Measurements from ENCODE around the gene ACSF3. TPM values are rescaled to one million over a fixed set of nuclear protein-coding genes. Genes with fewer than 3 reads are reported as not detected.
"Not testable (repeated sequence)": the region's sequence is repeated elsewhere in the genome, so short reads cannot be mapped to it uniquely, and the experiment has no call there.

ACSF3 gene
- total and polyA plus RNA-seq, 2 donors (not counting 1 experiment from before 2014, with no cell fraction given): 9.2 to 23.1 TPM

DNA sequence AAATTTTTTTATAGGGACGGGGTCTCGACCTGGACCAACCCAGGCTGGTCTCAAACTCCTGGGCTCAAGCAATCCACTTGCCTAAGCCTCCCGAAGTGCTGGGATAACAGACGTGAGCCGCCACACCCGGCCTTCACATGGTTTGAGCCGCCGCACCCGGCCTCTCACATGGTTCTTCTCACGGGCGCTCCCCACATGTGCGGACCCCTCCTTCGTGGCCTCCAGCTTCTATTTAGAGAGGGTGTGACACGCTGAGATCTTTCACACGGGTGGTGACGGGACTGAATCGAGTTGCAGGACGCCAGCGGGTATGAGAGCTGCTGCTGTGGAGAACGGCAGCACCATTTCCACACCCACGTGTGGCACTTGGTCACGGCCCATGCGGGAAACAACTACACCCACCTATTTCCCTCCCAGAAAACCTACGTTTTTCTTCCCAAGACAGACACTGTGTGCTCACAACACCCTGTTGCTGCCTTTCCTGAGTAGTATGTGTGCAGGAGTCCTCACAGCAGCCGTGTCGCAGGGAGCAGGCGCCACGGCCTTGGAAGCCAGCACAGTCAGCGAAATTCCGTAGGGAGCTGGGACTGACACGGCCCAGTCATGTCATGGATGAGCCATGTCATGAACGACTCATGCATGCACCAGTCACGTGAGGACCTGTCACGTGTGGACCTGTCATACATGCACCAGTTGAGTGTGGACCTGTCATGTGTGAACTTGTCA, 20.1 kb upstream of the ACSF3 start:
- peaks cover 10% of the 10 kb centered on the region for H3K9me3 ChIP-seq (ENCODE audit: control insufficient read depth, insufficient read depth, low read depth, low read length)

DNA sequence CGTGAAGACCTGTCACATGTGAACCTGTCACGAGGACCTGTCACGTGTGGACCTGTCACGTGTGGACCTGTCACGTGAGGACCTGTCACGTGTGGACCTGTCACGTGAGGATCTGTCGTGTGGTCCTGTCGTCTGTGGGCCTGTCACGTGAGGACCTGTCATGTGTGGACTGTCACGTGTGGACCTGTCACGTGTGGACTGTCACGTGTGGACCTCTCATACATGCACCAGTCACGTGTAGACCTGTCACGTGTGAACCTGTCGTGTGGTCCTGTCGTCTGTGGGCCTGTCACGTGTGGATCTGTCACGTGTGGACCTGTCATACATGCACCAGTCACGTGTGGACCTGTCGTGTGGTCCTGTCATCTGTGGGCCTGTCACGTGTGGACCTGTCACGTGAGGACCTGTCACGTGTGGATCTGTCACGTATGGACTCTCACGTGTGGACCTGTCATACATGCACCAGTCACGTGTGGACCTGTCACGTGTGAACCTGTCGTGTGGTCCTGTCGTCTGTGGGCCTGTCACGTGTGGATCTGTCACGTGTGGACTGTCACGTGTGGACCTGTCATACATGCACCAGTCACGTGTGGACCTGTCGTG, 19.5 kb upstream of the ACSF3 start:
- DNase-seq (ENCODE audit: low read depth in 2 of 2); H3K36me3 ChIP-seq (ENCODE audit: control insufficient read depth, insufficient read depth, low read length); H3K9ac ChIP-seq (ENCODE audit: insufficient read depth, low read length); H3K27me3 ChIP-seq (ENCODE audit: control insufficient read depth, insufficient read depth, low read length); H3K4me1 ChIP-seq (ENCODE audit: control insufficient read depth, extremely low read depth, insufficient read depth, low read length); H3K27ac ChIP-seq (ENCODE audit: insufficient read depth, low read length); H3K4me2 ChIP-seq (ENCODE audit: extremely low read depth, insufficient read depth, low read length); H4K20me1 ChIP-seq (ENCODE audit: control insufficient read depth, extremely low read depth, insufficient read depth, low read length); H3K79me2 ChIP-seq (ENCODE audit: control insufficient read depth, insufficient read depth, low read length); H3K4me3 ChIP-seq (replicated peaks in 1 of 4; ENCODE audit: control extremely low read depth in 1 of 4, insufficient read depth in 1 of 4, low read depth in 3 of 4, low read length in 4 of 4); H2AFZ ChIP-seq (ENCODE audit: low read length): not testable (repeated sequence)
- H3K9me3 ChIP-seq (ENCODE audit: control insufficient read depth, insufficient read depth, low read depth, low read length): peaks cover 10% of the 10 kb centered on the region

More for the DNA sequence above, 20.1 kb upstream of the ACSF3 start:
- no peak overlapping the region for H3K4me3 ChIP-seq (replicated peaks in 1 of 4; ENCODE audit: control extremely low read depth in 1 of 4, insufficient read depth in 1 of 4, low read depth in 3 of 4, low read length in 4 of 4)
- TF ChIP-seq EZH2 (IDR thresholded peaks at IDR 0.05; ENCODE audit: low read length, missing control alignments): no peak
- TF ChIP-seq, protein P1, sequence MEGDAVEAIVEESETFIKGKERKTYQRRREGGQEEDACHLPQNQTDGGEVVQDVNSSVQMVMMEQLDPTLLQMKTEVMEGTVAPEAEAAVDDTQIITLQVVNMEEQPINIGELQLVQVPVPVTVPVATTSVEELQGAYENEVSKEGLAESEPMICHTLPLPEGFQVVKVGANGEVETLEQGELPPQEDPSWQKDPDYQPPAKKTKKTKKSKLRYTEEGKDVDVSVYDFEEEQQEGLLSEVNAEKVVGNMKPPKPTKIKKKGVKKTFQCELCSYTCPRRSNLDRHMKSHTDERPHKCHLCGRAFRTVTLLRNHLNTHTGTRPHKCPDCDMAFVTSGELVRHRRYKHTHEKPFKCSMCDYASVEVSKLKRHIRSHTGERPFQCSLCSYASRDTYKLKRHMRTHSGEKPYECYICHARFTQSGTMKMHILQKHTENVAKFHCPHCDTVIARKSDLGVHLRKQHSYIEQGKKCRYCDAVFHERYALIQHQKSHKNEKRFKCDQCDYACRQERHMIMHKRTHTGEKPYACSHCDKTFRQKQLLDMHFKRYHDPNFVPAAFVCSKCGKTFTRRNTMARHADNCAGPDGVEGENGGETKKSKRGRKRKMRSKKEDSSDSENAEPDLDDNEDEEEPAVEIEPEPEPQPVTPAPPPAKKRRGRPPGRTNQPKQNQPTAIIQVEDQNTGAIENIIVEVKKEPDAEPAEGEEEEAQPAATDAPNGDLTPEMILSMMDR (conservative IDR thresholded peaks at IDR 0.05 in 1 of 2, IDR thresholded peaks at IDR 0.05 in 1 of 2; ENCODE audit: low read depth in 1 of 2, low read length in 2 of 2): no peak
- DNase-seq (ENCODE audit: low read depth in 2 of 2): no peak
- H3K27me3 ChIP-seq (ENCODE audit: control insufficient read depth, insufficient read depth, low read length): no peaks in the 10 kb centered on the region
- no peak overlapping the region for H2AFZ ChIP-seq (ENCODE audit: low read length)
- H3K9ac ChIP-seq (ENCODE audit: insufficient read depth, low read length): no peak overlapping the region
- H3K4me1 ChIP-seq (ENCODE audit: control insufficient read depth, extremely low read depth, insufficient read depth, low read length): no peaks in the 10 kb centered on the region
- H3K36me3 ChIP-seq (ENCODE audit: control insufficient read depth, insufficient read depth, low read length): no peaks in the 10 kb centered on the region
- H4K20me1 ChIP-seq (ENCODE audit: control insufficient read depth, extremely low read depth, insufficient read depth, low read length): no peaks in the 10 kb centered on the region
- no peak overlapping the region for H3K27ac ChIP-seq (ENCODE audit: insufficient read depth, low read length)
- H3K4me2 ChIP-seq (ENCODE audit: extremely low read depth, insufficient read depth, low read length): no peak overlapping the region
- H3K79me2 ChIP-seq (ENCODE audit: control insufficient read depth, insufficient read depth, low read length): no peaks in the 10 kb centered on the region

DNA sequence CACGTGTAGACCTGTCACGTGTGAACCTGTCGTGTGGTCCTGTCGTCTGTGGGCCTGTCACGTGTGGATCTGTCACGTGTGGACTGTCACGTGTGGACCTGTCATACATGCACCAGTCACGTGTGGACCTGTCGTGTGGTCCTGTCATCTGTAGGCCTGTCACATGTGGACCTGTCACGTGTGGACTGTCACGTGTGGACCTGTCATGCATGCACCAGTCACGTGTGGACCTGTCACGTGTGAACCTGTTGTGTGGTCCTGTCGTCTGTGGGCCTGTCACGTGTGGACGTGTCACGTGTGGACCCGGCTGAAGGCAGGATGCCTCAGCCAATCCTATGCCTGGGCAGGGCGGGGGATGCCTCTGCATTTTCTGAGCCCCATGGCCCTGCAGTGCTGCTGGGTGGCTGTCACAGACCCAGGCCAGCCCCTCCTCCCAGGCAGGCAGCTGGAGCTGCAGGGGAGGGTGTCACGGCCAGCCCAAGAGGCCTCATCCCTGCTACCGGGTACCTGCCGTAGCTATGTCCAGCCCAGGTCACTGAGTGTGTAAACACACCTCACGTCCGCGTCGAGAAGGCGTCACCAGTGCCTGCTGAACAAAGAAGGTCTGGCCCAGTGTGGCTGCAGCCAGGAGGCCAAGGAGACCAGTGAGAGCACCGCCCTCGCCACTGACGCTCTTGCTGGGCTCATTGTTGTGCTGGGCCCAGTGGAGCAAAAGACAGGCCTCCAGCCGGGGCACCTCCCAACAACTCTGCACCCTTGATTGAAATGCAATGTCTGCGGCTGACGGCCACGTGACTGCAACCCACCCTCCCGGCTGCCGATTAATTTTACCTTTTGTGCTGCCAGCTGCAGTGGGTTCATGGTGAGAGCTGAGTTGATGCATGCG, 18.6 kb upstream of the ACSF3 start:
- Histone ChIP-seq H3K4me1 (ENCODE audit: control insufficient read depth, extremely low read depth, insufficient read depth, low read length) (no peaks in the 10 kb centered on the region), H4K20me1 (ENCODE audit: control insufficient read depth, extremely low read depth, insufficient read depth, low read length) (no peaks in the 10 kb centered on the region), H3K27me3 (ENCODE audit: control insufficient read depth, insufficient read depth, low read length) (no peaks in the 10 kb centered on the region), H3K4me3 (replicated peaks in 1 of 4; ENCODE audit: control extremely low read depth in 1 of 4, insufficient read depth in 1 of 4, low read depth in 3 of 4, low read length in 4 of 4) (no peak overlapping the region), H3K79me2 (ENCODE audit: control insufficient read depth, insufficient read depth, low read length) (no peaks in the 10 kb centered on the region), H3K4me2 (ENCODE audit: extremely low read depth, insufficient read depth, low read length) (no peak overlapping the region), H2AFZ (ENCODE audit: low read length) (no peak overlapping the region), H3K9ac (ENCODE audit: insufficient read depth, low read length) (no peak overlapping the region), H3K9me3 (ENCODE audit: control insufficient read depth, insufficient read depth, low read depth, low read length) (peaks cover 10% of the 10 kb centered on the region), H3K27ac (ENCODE audit: insufficient read depth, low read length) (no peak overlapping the region), H3K36me3 (ENCODE audit: control insufficient read depth, insufficient read depth, low read length) (no peaks in the 10 kb centered on the region)
- no peak for DNase-seq (ENCODE audit: low read depth in 2 of 2)
- TF ChIP-seq, protein P1 (conservative IDR thresholded peaks at IDR 0.05 in 1 of 2, IDR thresholded peaks at IDR 0.05 in 1 of 2; ENCODE audit: low read depth in 1 of 2, low read length in 2 of 2): no peak
- no peak for TF ChIP-seq EZH2 (IDR thresholded peaks at IDR 0.05; ENCODE audit: low read length, missing control alignments)

Measured in fibroblast of lung (primary cell).